ENCODE results near the gene REC8.

- no peak for TF ChIP-seq POLR2A (IDR thresholded peaks at IDR 0.05)
- TF ChIP-seq CTCF (IDR thresholded peaks at IDR 0.05) = no peak
Observed at GRCh38 chr14:24181371-24182077, 9.6 kb downstream of the REC8 start.

All from heart left ventricle (tissue), 13 donors.